B cell (primary cell): ENCODE results near the gene SASS6. TPM values are rescaled to one million over a fixed set of nuclear protein-coding genes. Genes with fewer than 3 reads are reported as not detected.

Experiments
- ATAC-seq: fragments of 200-7000 bp; cut with Tn5 transposase; one replicate; pipeline ENCODE4 v1.10.0; 2021; ENCODE audit warnings: low read depth, mild to moderate bottlenecking, moderate number of reproducible peaks, moderate library complexity
- CTCF ChIA-PET: fragments of 350-600 bp; sonication (Branson Sonifier 250); formaldehyde crosslinking; loops from one replicate; lab custom pipeline; 2021; ENCODE audit warnings: antibody characterized with exemption, inconsistent platforms; lab: Charles Lee
- POLR2A ChIA-PET: fragments of 350-600 bp; sonication (Branson Sonifier 250); formaldehyde crosslinking; loops from one replicate; lab custom pipeline; 2021; ENCODE audit warnings: antibody characterized with exemption; lab: Charles Lee
- DNase-seq: peaks from one replicate; pipeline ENCODE4 v3.0.0; 2013
- H2AFZ ChIP-seq: 2 replicates; pipeline ENCODE4 v1.6.1; 2012; ENCODE audit warnings: mild to moderate bottlenecking, low read depth, low read length; ENCODE audit not compliant: insufficient read depth, poor library complexity, severe bottlenecking
- H3K27ac ChIP-seq, 2 donors: 1 replicate in 1 of 2; 2 replicates in 1 of 2; pipeline ENCODE4 v1.5.1; 2012 to 2013; ENCODE audit warnings: low read length in 2 of 2, mild to moderate bottlenecking in 2 of 2, moderate library complexity in 1 of 2
- H3K27me3 ChIP-seq, 4 experiments: fragments of 200-600 bp in 1 of 4; sonication (generic) in 1 of 4; replicated peaks in 1 of 4; 1 replicate in 2 of 4; 2 replicates in 2 of 4; pipeline versions ENCODE4 v1.6.1 to v1.7.0; 2013 to 2016; ENCODE audit warnings: low read length in 3 of 4, mild to moderate bottlenecking in 2 of 4, mixed read lengths in 1 of 4, moderate library complexity in 1 of 4; ENCODE audit not compliant: insufficient read depth in 4 of 4, control insufficient read depth in 3 of 4; ENCODE audit errors: control extremely low read depth in 1 of 4
- H3K36me3 ChIP-seq, 2 experiments: replicated peaks in 1 of 2; 1 replicate in 1 of 2; 2 replicates in 1 of 2; pipeline versions ENCODE4 v1.6.1 to v1.7.1; 2013; ENCODE audit warnings: low read length in 1 of 2; ENCODE audit not compliant: insufficient read depth in 2 of 2, control insufficient read depth in 1 of 2; ENCODE audit errors: control extremely low read depth in 1 of 2, extremely low read depth in 1 of 2
- H3K4me1 ChIP-seq, 2 donors: fragments of 200-600 bp in 1 of 2; sonication (generic) in 1 of 2; 1 replicate in 1 of 2; 2 replicates in 1 of 2; pipeline versions ENCODE4 v1.5.1 to v1.6.1; 2013 to 2017; ENCODE audit warnings: low read length in 2 of 2; ENCODE audit not compliant: control insufficient read depth in 2 of 2, insufficient read depth in 2 of 2
- H3K4me2 ChIP-seq: replicated peaks from 2 replicates; pipeline ENCODE3; 2012; ENCODE audit warnings: mild to moderate bottlenecking, low read depth, low read length; ENCODE audit not compliant: poor library complexity, severe bottlenecking
- H3K4me3 ChIP-seq, 5 experiments: fragments of 200-600 bp in 1 of 5; sonication (generic) in 1 of 5; 1 replicate in 3 of 5; 2 replicates in 2 of 5; pipeline versions ENCODE4 v1.5.1 to v1.7.0; 2011 to 2016; ENCODE audit warnings: low read length in 4 of 5, mild to moderate bottlenecking in 4 of 5, low read depth in 2 of 5, control low read depth in 1 of 5, moderate library complexity in 1 of 5; ENCODE audit not compliant: insufficient read depth in 1 of 5; ENCODE audit errors: control extremely low read depth in 1 of 5, extremely low read depth in 1 of 5
- H3K79me2 ChIP-seq: fragments of 200-600 bp; sonication (generic); one replicate; pipeline ENCODE4 v1.6.0; 2016; ENCODE audit warnings: low read length; ENCODE audit not compliant: control insufficient read depth, insufficient read depth
- H3K9ac ChIP-seq: fragments of 200-600 bp; sonication (generic); 2 replicates; pipeline ENCODE4 v1.6.1; 2017; ENCODE audit warnings: mild to moderate bottlenecking, low read length, moderate library complexity
- H3K9me3 ChIP-seq, 3 donors: one replicate each; pipeline versions ENCODE4 v1.6.1 to v1.7.1; 2013; ENCODE audit warnings: low read length in 2 of 3; ENCODE audit not compliant: control insufficient read depth in 2 of 3, insufficient read depth in 1 of 3; ENCODE audit errors: control extremely low read depth in 1 of 3
- H4K20me1 ChIP-seq: 2 replicates; pipeline ENCODE4 v1.6.0; 2012; ENCODE audit warnings: mild to moderate bottlenecking, low read length; ENCODE audit not compliant: insufficient read depth, control insufficient read depth, poor library complexity, severe bottlenecking
- H3K27ac Mint-ChIP-seq: one replicate; pipeline ENCODE4 v1.8.0; 2021; ENCODE audit warnings: mixed read lengths
- H3K27me3 Mint-ChIP-seq: one replicate; pipeline ENCODE4 v1.8.0; 2021; ENCODE audit warnings: mixed read lengths
- H3K4me1 Mint-ChIP-seq: one replicate; pipeline ENCODE4 v1.8.0; 2021; ENCODE audit warnings: mixed read lengths
- H3K4me3 Mint-ChIP-seq: one replicate; pipeline ENCODE4 v1.8.0; 2021; ENCODE audit warnings: mixed read lengths
- H3K9me3 Mint-ChIP-seq: one replicate; pipeline ENCODE4 v1.8.0; 2022; ENCODE audit warnings: mixed read lengths; ENCODE audit not compliant: insufficient read depth
- EZH2 ChIP-seq: IDR thresholded peaks from 2 replicates; pipeline ENCODE4 v1.6.1; 2012; ENCODE audit warnings: borderline replicate concordance, low read depth, mild to moderate bottlenecking, moderate library complexity, low read length; ENCODE audit not compliant: insufficient read depth, poor library complexity, severe bottlenecking
- WGBS: methylation state at CpG from one replicate; pipeline ENCODE4 v1.1.5; 2013; ENCODE audit warnings: missing lambda C conversion rate; ENCODE audit not compliant: insufficient coverage; 5-methylcytosine and 5-hydroxymethylcytosine counted together
- intact Hi-C: fragments of 100-400 bp; cut with micrococcal nuclease; formaldehyde crosslinking; loops from one replicate; pipeline ENCODE4 v1.10.0; 2022
- polyA plus RNA-seq: library from polyadenylated mRNA; depleted of rRNA; stranded (reverse); fragments of >200 nt; gene quantifications from 2 replicates; pipeline ENCODE4 v1.2.3, GENCODE V29; 2012
- total RNA-seq, 2 donors: library from RNA; stranded (reverse); fragments of 120-200 nt in 1 of 2; gene quantifications; 1 replicate in 1 of 2; 2 replicates in 1 of 2; pipeline versions ENCODE4 v1.2.3 to v1.2.4, GENCODE V29; 2013 to 2022
- TF ChIP-seq, protein P1 (sequence below): fragments of 200-600 bp; IDR thresholded peaks from one replicate; pipeline ENCODE4 v1.8.0; 2022; ENCODE audit warnings: antibody characterized with exemption, mild to moderate bottlenecking

The SASS6 gene
- total and polyA plus RNA-seq, 2 donors (not counting 1 experiment from before 2014, with no cell fraction given) = 1.1 to 7.0 TPM

DNA sequence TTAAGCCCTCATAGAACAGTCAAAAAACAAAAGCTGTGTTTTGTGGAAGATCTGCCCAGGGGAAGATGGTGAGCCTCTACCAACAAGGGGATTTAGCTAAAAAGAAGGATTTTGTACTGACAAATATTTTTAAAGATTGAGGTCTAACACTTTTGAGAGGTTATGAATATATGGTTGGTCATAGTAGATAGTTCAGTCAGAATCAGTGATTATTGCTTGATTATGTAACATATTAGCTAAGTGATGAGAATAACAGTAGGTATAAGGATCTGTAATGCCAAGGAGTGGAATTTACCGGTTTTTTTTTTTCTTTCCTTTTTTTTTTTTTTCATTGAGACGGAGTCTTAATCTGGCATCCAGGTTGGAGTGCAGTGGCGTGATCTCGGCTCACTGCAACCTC, 79.0 kb downstream of the SASS6 start:
- no peak overlapping the region for H3K27ac Mint-ChIP-seq
- no peaks in the 10 kb centered on the region for H3K9me3 Mint-ChIP-seq
- Histone ChIP-seq H3K4me1 (peaks cover under 1 to 5% of the 10 kb centered on the region in 2 donors), H3K27me3 (no peaks in the 10 kb centered on the region), H3K79me2 (peaks cover 94% of the 10 kb centered on the region), H3K36me3 (peaks cover 2 to 12% of the 10 kb centered on the region in 2 experiments), H3K9ac (no peak overlapping the region), H3K4me3 (no peak overlapping the region), H4K20me1 (peaks cover 38% of the 10 kb centered on the region), H2AFZ (no peak overlapping the region), H3K27ac (no peak overlapping the region), H3K4me2 (no peak overlapping the region), H3K9me3 (no peaks in the 10 kb centered on the region)
- no peak for DNase-seq
- ATAC-seq = no peak
- intact Hi-C loops = no loop called here
- no peaks in the 10 kb centered on the region for H3K27me3 Mint-ChIP-seq
- CTCF ChIA-PET = interaction anchor here (0.7 kb wide), 2 partner anchors 77 to 490 kb away, joined by 4 read pairs; no protein-coding TSS in a partner anchor
- 83% methylated on average over 1 of the region's 4 CpGs for WGBS
- no peak for TF ChIP-seq EZH2
- TF ChIP-seq, protein P1, sequence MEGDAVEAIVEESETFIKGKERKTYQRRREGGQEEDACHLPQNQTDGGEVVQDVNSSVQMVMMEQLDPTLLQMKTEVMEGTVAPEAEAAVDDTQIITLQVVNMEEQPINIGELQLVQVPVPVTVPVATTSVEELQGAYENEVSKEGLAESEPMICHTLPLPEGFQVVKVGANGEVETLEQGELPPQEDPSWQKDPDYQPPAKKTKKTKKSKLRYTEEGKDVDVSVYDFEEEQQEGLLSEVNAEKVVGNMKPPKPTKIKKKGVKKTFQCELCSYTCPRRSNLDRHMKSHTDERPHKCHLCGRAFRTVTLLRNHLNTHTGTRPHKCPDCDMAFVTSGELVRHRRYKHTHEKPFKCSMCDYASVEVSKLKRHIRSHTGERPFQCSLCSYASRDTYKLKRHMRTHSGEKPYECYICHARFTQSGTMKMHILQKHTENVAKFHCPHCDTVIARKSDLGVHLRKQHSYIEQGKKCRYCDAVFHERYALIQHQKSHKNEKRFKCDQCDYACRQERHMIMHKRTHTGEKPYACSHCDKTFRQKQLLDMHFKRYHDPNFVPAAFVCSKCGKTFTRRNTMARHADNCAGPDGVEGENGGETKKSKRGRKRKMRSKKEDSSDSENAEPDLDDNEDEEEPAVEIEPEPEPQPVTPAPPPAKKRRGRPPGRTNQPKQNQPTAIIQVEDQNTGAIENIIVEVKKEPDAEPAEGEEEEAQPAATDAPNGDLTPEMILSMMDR = no peak
- H3K4me1 Mint-ChIP-seq = peaks cover 19% of the 10 kb centered on the region
- H3K4me3 Mint-ChIP-seq = no peak overlapping the region
- POLR2A ChIA-PET = no interaction called here

DNA sequence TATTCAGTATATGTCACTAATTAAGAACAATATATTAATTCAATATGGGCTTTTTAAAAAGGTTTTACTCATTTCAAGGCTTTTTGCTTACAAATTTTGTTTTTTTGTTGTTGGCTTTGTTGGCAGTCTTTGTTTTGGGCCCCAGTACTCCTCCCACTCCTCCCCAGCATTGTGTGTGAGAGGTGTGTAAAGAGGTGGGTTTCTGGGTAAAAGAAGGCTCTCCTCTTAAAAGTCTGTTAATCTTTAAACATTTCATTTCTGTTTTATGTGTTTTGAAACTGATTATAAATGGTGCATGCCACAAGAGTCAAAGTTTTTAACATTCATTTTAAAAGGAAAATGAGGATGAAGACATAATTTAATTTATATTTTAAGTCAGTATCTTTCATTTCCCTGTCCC, 79.6 kb downstream of the SASS6 start:
- Mint-ChIP-seq H3K27ac (no peak overlapping the region), H3K4me3 (no peak overlapping the region), H3K9me3 (no peaks in the 10 kb centered on the region), H3K4me1 (peaks cover 25% of the 10 kb centered on the region), H3K27me3 (no peaks in the 10 kb centered on the region)
- ChIA-PET CTCF (interaction anchor here (0.7 kb wide), 1 partner anchor 76 kb away, joined by 4 read pairs; no protein-coding TSS in a partner anchor), POLR2A (no interaction called here)
- ATAC-seq = no peak
- Histone ChIP-seq H3K36me3 (peaks cover 2 to 12% of the 10 kb centered on the region in 2 experiments), H4K20me1 (peaks cover 41% of the 10 kb centered on the region), H3K4me1 (peaks cover 7 to 8% of the 10 kb centered on the region in 2 donors), H3K4me2 (no peak overlapping the region), H3K27ac (no peak overlapping the region), H3K27me3 (no peaks in the 10 kb centered on the region), H3K4me3 (no peak overlapping the region), H3K9me3 (no peaks in the 10 kb centered on the region), H3K79me2 (peaks cover 96% of the 10 kb centered on the region), H2AFZ (no peak overlapping the region), H3K9ac (no peak overlapping the region)
- intact Hi-C loops = no loop called here
- no peak for DNase-seq
- TF ChIP-seq EZH2 = no peak
- TF ChIP-seq, protein P1 = no peak
